CD14-positive monocyte (primary cell): ENCODE data around the gene DLX4. TPM values are rescaled to one million over a fixed set of nuclear protein-coding genes. Genes with fewer than 3 reads are reported as not detected.

Experiments
- DNase-seq, 3 donors: peaks; one replicate each; pipeline ENCODE4 v3.0.0-alpha.2; 2011 to 2022
- H2AFZ ChIP-seq: 2 replicates; pipeline ENCODE4 v1.6.0; 2012; ENCODE audit warnings: mild to moderate bottlenecking, low read depth, low read length, inconsistent platforms; ENCODE audit not compliant: insufficient read depth, poor library complexity, severe bottlenecking
- H3K27ac ChIP-seq, 2 donors: 1 replicate in 1 of 2; 2 replicates in 1 of 2; pipeline ENCODE4 v1.5.1; 2012 to 2013; ENCODE audit warnings: low read length in 2 of 2, control low read depth in 1 of 2, inconsistent platforms in 1 of 2, low read depth in 1 of 2, mild to moderate bottlenecking in 1 of 2
- H3K27me3 ChIP-seq, 2 donors: one replicate each; pipeline versions ENCODE4 v1.6.0 to v1.6.1; 2011 to 2013; ENCODE audit warnings: low read length in 2 of 2; ENCODE audit not compliant: control insufficient read depth in 2 of 2, insufficient read depth in 2 of 2
- H3K36me3 ChIP-seq, 2 donors: replicated peaks in 1 of 2; 1 replicate in 1 of 2; 2 replicates in 1 of 2; pipeline versions ENCODE4 v1.5.1 to v1.6.1; 2012 to 2013; ENCODE audit warnings: low read length in 2 of 2, control low read depth in 1 of 2, inconsistent platforms in 1 of 2, mild to moderate bottlenecking in 1 of 2; ENCODE audit not compliant: insufficient read depth in 2 of 2, control insufficient read depth in 1 of 2
- H3K4me1 ChIP-seq, 2 donors: 1 replicate in 1 of 2; 2 replicates in 1 of 2; pipeline versions ENCODE4 v1.5.1 to v1.6.1; 2012 to 2013; ENCODE audit warnings: low read length in 2 of 2, control low read depth in 1 of 2, inconsistent platforms in 1 of 2, mild to moderate bottlenecking in 1 of 2, moderate library complexity in 1 of 2; ENCODE audit not compliant: insufficient read depth in 2 of 2, control insufficient read depth in 1 of 2
- H3K4me2 ChIP-seq: replicated peaks from 2 replicates; pipeline ENCODE3; 2012; ENCODE audit warnings: low read length, moderate library complexity, mild to moderate bottlenecking; ENCODE audit not compliant: poor library complexity, severe bottlenecking; ENCODE audit errors: extremely low read depth
- H3K4me3 ChIP-seq, 3 experiments: fragments of 200-600 bp in 1 of 3; sonication (generic) in 1 of 3; replicated peaks in 1 of 3; 1 replicate in 2 of 3; 2 replicates in 1 of 3; pipeline ENCODE4 v1.5.1; 2011 to 2013; ENCODE audit warnings: low read length in 3 of 3, mild to moderate bottlenecking in 3 of 3, control low read depth in 2 of 3, low read depth in 2 of 3, inconsistent platforms in 1 of 3, moderate library complexity in 1 of 3
- H3K79me2 ChIP-seq: 2 replicates; pipeline ENCODE4 v1.6.0; 2012; ENCODE audit warnings: mild to moderate bottlenecking, control low read depth, inconsistent platforms, low read length, moderate library complexity; ENCODE audit not compliant: insufficient read depth
- H3K9ac ChIP-seq: 2 replicates; pipeline ENCODE4 v1.6.0; 2017; ENCODE audit warnings: low read length, mild to moderate bottlenecking; ENCODE audit not compliant: insufficient read depth, poor library complexity, severe bottlenecking
- H3K9me3 ChIP-seq, 2 donors: replicated peaks in 1 of 2; 1 replicate in 1 of 2; 2 replicates in 1 of 2; pipeline versions ENCODE4 v1.5.1 to v1.6.1; 2012 to 2013; ENCODE audit warnings: low read length in 2 of 2, control low read depth in 1 of 2; ENCODE audit not compliant: control insufficient read depth in 1 of 2, insufficient read depth in 1 of 2
- H4K20me1 ChIP-seq: 2 replicates; pipeline ENCODE4 v1.6.0; 2012; ENCODE audit warnings: mild to moderate bottlenecking, low read length, control low read depth, moderate library complexity; ENCODE audit not compliant: insufficient read depth
- H3K27ac Mint-ChIP-seq, 7 donors: one replicate each; pipeline ENCODE4 v1.8.0; 2020; ENCODE audit warnings: mild to moderate bottlenecking in 7 of 7, mixed read lengths in 7 of 7, moderate library complexity in 6 of 7, inconsistent platforms in 2 of 7
- H3K27me3 Mint-ChIP-seq, 3 donors: one replicate each; pipeline ENCODE4 v1.8.0; 2021 to 2022; ENCODE audit warnings: low read depth in 3 of 3, mild to moderate bottlenecking in 3 of 3, mixed read lengths in 3 of 3, moderate library complexity in 3 of 3, inconsistent platforms in 1 of 3
- H3K36me3 Mint-ChIP-seq, 2 donors: one replicate each; pipeline ENCODE4 v1.8.0; 2020; ENCODE audit warnings: mixed read lengths in 2 of 2, inconsistent platforms in 1 of 2, mild to moderate bottlenecking in 1 of 2
- H3K4me1 Mint-ChIP-seq: one replicate; pipeline ENCODE4 v1.8.0; 2020; ENCODE audit warnings: mild to moderate bottlenecking, mixed read lengths
- H3K4me3 Mint-ChIP-seq, 2 donors: one replicate each; pipeline ENCODE4 v1.8.0; 2020; ENCODE audit warnings: mild to moderate bottlenecking in 2 of 2, mixed read lengths in 2 of 2, moderate library complexity in 1 of 2
- H3K9me3 Mint-ChIP-seq, 7 donors: one replicate each; pipeline ENCODE4 v1.8.0; 2020 to 2022; ENCODE audit warnings: mixed read lengths in 7 of 7, mild to moderate bottlenecking in 6 of 7, moderate library complexity in 6 of 7, inconsistent platforms in 2 of 7
- WGBS: methylation state at CpG from one replicate; pipeline ENCODE4 v1.1.5; 2013; ENCODE audit warnings: missing lambda C conversion rate; ENCODE audit not compliant: insufficient coverage; 5-methylcytosine and 5-hydroxymethylcytosine counted together
- intact Hi-C, 2 donors: fragments of 100-400 bp; cut with micrococcal nuclease; formaldehyde crosslinking; loops; one replicate each; pipeline versions ENCODE4 v1.15.0 to v1.15.1; 2023
- polyA plus RNA-seq, 3 donors: library from polyadenylated mRNA; depleted of rRNA in 1 of 3; unstranded in 2 of 3; stranded (reverse) in 1 of 3; fragments of 300-500 nt in 2 of 3; fragments of >200 nt in 1 of 3; fragmentation: Illumina TruSeq in 2 of 3; gene quantifications; 1 replicate in 2 of 3; 2 replicates in 1 of 3; pipeline ENCODE4 v1.2.3, GENCODE V29; 2012 to 2021
- TF ChIP-seq, protein P1 (sequence below): fragments of 200-600 bp; IDR thresholded peaks from one replicate; pipeline ENCODE4 v1.8.0; 2022; ENCODE audit warnings: antibody characterized with exemption, mild to moderate bottlenecking

The DLX4 gene
- polyA plus RNA-seq, 3 donors: 0.20 to 3.5 TPM; not detected in 1

DNA sequence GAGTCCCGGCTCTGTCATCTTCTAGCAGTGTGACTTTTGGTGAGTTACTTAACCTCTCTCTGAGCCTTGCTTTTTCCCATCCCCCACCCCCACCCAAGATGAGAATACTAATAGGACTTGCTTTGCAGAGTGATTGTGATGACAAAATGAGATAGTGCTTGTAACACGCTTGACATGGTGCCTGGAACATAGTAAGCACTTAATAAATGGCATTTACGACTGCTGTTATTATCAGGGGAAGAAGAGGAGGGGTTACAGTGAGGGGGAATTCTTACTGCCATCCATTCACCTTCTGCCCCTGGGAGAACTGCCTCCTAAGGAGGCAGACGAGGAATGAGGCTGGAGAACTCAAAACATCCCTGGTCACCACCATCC lies 7.8 kb downstream of the DLX4 start:
- Histone ChIP-seq H4K20me1 (no peaks in the 10 kb centered on the region), H3K9me3 (peaks cover 0 to 13% of the 10 kb centered on the region in 2 donors), H3K27me3 (peaks cover 34 to 64% of the 10 kb centered on the region in 2 donors), H2AFZ (no peak overlapping the region), H3K27ac (no peak overlapping the region), H3K4me3 (no peak overlapping the region), H3K9ac (no peak overlapping the region), H3K4me2 (no peak overlapping the region), H3K4me1 (peaks cover 22 to 23% of the 10 kb centered on the region in 2 donors), H3K36me3 (no peaks in the 10 kb centered on the region), H3K79me2 (no peaks in the 10 kb centered on the region)
- Mint-ChIP-seq H3K36me3 (peaks cover 2% of the 10 kb centered on the region in 2 donors), H3K27ac (peak overlapping the region in 2 of 7 donors; percentile 27 to 60), H3K9me3 (peaks cover 0 to 10% (median 0%) of the 10 kb centered on the region in 7 donors), H3K27me3 (peaks cover 62 to 84% (median 69%) of the 10 kb centered on the region in 3 donors), H3K4me1 (peaks cover 24% of the 10 kb centered on the region), H3K4me3 (peak overlapping the region in 1 of 2 donors; percentile 8)
- 100% methylated on average over 2 of the region's 4 CpGs for WGBS
- TF ChIP-seq, protein P1, sequence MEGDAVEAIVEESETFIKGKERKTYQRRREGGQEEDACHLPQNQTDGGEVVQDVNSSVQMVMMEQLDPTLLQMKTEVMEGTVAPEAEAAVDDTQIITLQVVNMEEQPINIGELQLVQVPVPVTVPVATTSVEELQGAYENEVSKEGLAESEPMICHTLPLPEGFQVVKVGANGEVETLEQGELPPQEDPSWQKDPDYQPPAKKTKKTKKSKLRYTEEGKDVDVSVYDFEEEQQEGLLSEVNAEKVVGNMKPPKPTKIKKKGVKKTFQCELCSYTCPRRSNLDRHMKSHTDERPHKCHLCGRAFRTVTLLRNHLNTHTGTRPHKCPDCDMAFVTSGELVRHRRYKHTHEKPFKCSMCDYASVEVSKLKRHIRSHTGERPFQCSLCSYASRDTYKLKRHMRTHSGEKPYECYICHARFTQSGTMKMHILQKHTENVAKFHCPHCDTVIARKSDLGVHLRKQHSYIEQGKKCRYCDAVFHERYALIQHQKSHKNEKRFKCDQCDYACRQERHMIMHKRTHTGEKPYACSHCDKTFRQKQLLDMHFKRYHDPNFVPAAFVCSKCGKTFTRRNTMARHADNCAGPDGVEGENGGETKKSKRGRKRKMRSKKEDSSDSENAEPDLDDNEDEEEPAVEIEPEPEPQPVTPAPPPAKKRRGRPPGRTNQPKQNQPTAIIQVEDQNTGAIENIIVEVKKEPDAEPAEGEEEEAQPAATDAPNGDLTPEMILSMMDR: no peak
- intact Hi-C loops: no loop called here
- DNase-seq: no peak

DNA sequence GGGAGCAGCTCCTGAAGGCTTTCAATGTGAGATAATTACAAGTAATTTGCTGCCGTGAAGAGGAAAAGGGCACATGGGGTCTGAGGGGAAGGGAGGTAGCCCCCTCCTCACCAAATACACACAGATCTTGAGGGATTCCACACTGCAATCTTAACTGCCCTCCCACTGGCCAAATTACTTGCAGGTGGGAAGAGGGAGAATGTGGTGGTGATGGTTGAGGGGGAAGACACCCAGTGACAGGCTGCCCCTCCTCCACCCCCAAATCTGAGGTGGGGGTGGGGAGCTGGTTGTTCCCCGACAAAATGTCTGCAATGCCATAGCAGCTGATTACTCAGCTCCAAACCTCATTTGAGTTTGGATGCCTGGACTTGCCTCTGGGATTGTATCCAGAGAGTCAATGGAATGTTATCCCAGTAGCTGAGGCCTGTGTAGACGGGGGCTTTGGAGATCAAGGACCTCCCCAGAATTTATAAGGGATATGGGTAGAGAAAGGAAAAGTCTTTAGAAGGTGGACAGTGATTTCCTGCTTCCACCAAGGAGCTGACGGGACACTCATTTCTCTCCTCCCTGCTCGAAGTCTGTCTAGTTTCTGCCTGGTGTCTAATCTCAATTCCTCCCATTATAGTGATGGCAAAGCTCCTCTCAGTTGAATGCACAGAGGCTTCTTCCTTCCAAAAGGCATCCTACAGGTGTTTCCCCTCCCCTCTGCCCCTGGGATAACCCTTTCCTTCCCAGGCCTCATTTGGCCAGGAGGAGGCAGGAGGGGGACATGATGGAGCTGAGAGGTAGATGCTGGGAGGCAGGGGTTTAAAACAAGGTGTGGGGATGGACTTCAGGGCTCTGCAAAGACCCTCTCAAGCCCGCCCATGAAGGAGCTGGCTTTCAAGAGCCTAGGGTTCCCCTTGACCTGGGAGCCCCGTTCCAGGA lies 8.7 kb downstream of the DLX4 start:
- Mint-ChIP-seq H3K36me3 (peaks cover 1 to 2% of the 10 kb centered on the region in 2 donors), H3K4me3 (no peak overlapping the region), H3K27ac (no peak overlapping the region), H3K27me3 (peaks cover 61 to 84% (median 68%) of the 10 kb centered on the region in 3 donors), H3K4me1 (peaks cover 17% of the 10 kb centered on the region), H3K9me3 (peaks cover 0 to 3% (median 0%) of the 10 kb centered on the region in 7 donors)
- Histone ChIP-seq H3K27ac (no peak overlapping the region), H3K4me2 (peak overlapping the region; percentile 43), H3K79me2 (no peaks in the 10 kb centered on the region), H3K4me1 (peaks cover 14% of the 10 kb centered on the region in 2 donors), H4K20me1 (no peaks in the 10 kb centered on the region), H3K36me3 (no peaks in the 10 kb centered on the region), H3K4me3 (peak overlapping the region in 1 of 3 experiments; percentile 36), H3K9me3 (peaks cover 0 to 6% of the 10 kb centered on the region in 2 donors), H2AFZ (no peak overlapping the region), H3K9ac (no peak overlapping the region), H3K27me3 (peaks cover 26 to 55% of the 10 kb centered on the region in 2 donors)
- intact Hi-C loops: no loop called here
- TF ChIP-seq, protein P1: no peak
- no peak for DNase-seq
- WGBS: 60% methylated on average over 1 of the region's 7 CpGs
